ENCODE results near the gene GTF3C6.
"Not testable (repeated sequence)": the region's sequence is repeated elsewhere in the genome, so short reads cannot be mapped to it uniquely, and the experiment has no call there.

The GTF3C6 gene

DNA sequence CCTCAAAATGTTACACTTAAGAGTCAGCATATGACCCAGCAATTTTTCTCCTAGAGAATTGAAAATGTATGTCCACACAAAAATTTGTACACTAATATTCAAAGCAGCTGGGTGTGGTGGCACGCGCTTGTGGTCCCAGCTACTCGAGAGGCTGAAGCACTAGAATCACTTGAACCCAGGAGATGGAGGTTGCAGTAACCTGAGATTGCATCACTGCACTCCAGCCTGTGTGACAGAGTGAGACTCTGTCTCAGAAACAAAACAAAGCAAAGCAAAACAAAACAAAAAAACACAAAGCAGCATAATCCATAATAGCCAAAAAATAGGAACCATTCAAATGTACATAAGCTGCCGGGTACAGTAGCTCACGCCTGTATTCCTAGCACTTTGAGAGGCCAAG lies 21.7 kb downstream of the GTF3C6 start:
- DNase-seq: no peak

DNA sequence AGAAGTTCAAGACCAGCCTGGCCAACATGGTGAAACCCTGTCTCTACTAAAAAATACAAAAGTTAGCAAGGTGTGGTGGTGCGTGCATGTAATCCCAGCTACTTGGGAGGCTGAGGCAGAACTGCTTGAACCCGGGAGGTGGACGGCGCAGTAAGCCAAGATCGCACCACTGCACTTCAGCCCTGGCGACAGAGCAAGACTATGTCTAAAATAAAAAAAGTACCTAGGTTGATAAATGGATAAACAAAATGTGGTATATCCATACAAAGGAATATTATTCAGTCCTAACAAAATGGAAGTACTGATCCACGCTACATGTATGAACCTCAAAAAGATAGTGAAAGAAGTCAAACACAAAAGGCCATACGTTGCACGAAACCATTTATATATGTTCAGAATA lies 22.1 kb downstream of the GTF3C6 start:
- no peak for DNase-seq

DNA sequence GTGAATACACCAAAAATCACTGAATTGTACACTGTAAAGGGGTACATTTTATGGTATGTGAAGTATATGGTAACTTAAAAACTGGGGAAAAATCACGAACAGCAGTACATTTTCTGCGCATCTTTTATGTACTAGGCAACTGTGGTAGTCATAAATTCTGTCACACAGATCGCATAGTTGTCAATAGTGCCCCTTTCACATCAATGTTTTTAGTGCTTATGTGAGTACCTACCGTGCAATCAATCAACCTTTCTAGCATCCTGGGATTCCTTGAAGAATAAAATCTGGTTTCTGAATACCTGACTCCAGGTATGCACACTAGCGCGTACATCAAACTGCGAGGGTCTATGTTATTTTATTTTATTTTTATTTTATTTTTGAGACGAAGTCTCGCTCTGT lies 22.7 kb downstream of the GTF3C6 start:
- DNase-seq: no peak

DNA sequence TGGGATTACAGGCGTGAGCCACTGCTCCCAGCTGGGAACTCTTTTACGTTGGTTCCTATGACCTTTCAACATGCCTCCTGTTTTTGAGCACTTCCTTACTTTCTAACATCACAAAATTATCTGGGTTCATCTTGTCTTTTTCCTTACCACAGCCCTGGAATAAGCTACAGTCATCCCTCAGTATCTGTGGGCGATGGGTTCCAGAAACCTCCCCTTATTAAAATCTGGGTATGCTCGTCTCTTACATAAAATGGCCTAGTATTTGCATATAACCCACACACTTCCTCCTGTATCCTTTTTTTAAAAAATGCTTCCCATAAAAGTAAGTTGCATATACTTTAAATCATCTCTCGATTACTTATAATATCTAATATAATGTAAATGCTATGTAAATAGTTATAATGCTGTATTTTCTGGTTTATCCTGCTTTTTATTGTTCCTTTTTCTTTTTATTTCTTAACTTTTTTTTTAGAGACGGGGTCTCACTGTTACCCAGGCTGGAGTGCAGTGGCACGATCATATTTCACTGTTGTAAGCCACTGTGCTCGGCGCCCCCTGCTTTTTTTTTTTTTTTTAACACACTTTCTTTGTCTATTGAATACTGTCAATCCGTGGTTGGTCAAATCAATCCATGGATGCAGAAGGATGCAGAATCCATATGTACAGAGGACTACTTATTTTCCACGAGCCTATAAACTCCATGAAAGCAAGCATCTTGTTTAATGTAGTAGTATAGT lies 32.5 kb downstream of the GTF3C6 start:
- no peak for DNase-seq

DNA sequence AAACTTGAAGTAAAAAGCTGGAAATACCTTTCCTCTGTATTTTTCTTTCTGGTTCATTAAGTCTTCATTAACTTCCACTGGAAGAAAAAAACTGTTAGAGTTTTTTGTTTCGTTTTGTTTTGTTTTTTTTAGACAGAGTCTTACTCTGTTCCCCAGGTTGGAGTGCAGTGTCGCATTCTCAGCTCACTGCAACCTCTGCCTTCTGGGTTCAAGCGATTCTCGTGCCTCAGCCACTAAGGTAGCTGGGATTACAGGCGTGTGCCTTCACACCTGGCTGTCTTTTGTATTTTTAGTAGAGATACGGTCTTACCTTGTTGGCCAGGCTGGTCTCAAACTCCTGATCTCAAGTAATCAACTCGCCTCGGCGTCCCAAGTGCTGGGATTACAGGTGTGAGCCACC lies 38.2 kb downstream of the GTF3C6 start:
- DNase-seq: no peak

DNA sequence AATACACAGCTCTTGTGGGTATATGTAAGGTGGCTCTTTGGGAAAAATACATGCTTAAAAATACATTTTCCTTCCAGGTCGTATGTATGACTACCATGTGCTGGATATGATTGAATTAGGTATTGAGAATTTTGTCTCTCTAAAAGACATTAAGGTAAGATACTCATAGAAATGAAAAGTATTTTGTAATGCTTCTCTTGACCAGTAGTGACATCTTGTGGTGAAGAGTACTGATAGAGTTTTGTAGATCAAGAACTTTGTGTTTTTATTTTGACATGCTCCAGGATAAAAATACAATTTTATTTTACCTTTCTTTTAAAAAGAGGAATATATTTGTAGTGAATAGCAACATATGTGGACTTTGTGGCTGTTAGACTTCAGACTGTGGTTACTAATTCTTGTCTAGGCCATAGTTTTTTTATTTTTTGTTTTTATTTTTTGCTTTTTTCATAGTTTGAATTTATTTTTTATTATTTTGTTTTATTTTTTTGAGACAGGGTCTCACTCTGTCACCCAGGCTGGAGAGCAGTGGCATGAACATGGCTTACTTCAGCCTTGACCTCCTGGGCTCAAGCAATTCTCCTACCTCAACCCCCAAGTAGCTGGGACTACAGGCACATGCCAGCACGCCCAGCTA lies 41.2 kb downstream of the GTF3C6 start:
- DNase-seq: no peak

DNA sequence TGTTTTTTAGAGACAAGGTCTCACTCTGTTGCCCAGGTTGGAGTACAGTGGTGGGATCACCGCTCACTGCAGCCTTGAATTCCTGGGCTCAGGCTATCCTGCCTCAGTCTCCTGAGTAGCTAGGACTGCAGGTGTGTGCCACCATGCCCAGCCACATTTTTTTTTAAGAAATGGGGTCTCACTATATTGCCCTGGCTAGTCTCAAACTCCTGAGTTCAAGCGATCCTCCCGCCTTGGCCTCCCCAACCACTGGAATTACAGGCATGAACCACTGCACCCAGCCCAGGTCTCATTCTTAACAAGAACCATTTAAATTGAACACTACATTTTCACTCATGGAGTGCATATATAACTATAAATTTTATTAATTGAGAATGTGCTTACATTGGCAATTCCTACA lies 43.8 kb downstream of the GTF3C6 start:
- DNase-seq: no peak

DNA sequence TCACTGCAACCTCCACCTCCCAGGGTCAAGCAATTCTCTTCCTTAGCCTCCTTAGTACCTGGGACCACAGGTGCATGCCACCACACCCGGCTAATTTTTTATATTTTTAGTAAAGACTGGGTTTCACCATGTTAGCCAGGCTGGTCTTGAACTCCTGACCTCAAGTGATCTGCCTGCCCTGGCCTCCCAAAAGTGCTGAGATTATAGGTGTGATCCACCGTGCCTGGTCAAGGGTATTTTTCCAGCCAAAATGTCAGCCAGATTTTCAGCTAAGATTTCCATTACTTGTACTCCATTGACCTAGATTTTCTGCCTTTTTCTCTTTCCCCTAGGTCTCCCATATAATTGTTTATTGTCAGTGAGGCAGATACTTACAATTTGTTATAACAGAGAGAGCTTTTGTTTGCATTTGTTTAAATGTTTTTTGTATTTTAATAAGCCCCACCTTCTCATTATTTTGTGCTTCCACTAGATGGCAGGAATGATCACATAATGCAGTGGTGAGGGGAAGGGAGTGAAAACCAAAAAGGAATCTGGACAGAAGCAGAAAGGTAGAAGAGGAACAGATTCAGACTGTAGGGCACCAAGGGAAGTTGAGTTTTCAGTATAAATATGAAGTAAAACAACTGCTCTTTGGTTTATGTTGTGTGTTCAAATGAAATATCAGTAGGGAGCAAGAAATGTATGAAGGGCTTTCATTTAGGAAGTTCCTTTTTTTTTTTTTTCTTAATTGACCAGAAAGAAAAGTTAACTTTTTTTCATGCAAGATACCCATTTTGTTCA lies 53.0 kb downstream of the GTF3C6 start:
- DNase-seq: no peak

DNA sequence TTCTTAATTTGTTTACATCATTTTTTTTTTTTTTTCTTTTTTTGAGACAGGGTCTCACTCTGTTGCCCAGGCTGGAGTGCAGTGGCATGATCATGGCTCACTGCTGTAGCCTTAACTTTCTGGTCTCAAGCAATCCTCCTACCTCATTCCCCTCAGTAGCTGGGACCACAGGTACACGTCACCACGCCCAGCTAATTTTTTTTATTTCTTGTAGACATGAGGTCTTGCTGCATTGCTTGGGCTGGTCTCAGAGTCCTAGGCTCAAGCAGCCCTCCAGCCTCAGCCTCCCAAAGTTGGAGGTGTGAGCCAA lies 53.6 kb downstream of the GTF3C6 start:
- DNase-seq: no peak

DNA sequence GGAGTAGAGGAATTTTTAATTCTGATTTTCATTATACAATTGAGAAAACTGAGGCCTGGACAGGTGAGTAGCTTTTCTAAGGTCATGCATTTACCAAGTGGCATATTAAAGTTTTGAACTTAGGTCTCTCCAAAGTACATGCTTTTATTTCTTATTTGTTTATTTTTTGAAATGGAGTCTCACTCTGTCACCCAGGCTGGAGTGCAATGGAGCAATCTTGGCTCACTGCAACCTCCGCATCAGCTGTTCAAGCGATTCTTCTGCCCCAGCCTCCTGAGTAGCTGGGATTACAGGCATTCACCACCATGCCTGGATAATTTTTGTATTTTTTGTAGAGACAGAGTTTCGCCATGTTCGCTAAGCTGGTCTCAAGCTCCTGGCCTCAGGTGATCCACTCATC lies 54.0 kb downstream of the GTF3C6 start:
- DNase-seq: not testable (repeated sequence)

DNA sequence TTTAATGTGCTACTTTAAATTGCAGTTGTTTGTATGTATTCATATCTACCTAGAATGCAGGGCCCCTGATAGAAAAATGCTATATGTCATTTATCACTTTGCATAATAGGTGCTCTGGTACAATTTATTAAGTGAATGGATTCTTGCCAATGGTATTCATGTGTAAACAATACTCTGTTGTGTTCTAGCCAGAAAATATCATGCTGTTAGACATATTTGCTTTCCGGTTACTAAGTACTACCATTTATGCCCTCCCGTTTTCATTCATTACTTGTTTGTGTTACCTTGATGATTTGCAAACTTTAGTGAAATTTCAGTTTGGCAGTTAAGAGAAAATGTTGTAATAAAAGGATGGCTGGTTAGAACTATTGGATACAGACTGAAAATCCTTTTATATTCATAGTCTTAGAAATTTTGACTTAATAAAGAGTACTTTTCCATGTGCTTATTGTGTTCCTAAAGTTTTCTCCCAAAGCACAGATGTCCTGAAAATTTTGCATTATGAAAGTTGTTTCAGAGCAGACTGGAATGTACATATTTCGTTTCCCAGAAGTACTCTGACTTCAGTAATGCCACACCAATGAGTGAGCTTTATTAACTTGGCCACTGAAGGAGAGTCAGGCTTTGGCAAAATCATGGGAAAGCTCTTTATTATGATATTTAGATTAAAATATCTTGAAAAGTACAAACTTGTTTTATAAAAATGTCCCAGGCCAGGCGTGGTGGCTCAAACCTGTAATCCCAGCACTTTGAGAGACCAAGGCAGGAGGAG lies 54.8 kb downstream of the GTF3C6 start:
- DNase-seq: no peak

DNA sequence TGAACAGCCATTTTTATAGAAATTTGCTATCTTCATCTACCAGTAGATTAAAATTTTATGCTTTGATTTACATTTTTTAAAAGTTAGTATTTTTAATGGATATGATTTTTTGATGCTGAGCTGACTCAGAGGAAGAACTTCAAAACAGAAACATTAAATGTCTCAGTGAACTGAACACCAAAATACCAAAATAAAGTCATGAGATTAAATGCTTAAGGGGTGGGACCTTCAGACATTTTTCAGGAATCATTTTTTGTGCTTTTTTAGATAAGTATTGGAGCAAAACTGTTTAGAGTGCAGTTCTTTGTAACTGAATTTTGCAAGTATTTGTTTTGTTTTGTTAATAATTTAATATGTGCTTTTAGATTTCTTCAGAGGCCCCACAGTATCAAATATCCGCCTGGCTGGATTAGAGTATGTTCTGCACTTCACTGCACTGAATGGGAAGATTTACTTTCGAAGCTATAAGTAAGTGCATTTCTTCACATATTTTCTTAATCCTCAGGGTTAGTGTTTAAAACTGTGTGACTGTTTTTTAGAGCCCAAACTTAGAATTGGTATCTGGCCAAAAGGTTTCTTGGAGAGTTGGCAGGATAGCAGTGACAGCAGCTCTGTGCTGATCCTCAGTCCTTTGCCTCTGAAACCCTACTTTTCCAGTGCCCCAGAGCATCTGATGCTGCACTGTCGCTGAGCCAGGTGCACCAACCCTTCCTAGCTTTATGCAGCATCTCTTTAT lies 57.1 kb downstream of the GTF3C6 start:
- DNase-seq: no peak

DNA sequence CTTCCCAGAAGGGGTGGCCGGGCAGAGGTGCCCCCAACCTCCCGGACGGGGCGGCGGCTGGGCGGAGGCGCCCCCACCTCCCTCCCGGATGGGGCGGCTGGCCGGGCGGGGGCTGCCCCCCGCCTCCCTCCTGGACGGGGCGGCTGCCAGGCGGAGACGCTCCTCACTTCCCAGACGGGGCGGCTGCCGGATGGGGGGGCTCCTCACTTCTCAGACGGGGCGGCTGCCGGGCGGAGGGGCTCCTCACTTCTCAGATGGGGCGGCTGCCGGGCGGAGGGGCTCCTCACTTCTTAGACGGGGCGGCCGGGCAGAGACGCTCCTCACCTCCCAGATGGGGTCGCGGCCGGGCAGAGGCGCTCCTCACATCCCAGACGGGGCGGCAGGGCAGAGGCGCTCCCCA lies 58.7 kb downstream of the GTF3C6 start:
- DNase-seq: not testable (repeated sequence)
